ENCODE measurements around the gene STRIP1. TPM values are rescaled to one million over a fixed set of nuclear protein-coding genes. Genes with fewer than 3 reads are reported as not detected.
"Not testable (repeated sequence)": the region's sequence is repeated elsewhere in the genome, so short reads cannot be mapped to it uniquely, and the experiment has no call there.

Gene STRIP1
- total RNA-seq, 1 experiment from 2014 or later: 43.2 TPM

DNA sequence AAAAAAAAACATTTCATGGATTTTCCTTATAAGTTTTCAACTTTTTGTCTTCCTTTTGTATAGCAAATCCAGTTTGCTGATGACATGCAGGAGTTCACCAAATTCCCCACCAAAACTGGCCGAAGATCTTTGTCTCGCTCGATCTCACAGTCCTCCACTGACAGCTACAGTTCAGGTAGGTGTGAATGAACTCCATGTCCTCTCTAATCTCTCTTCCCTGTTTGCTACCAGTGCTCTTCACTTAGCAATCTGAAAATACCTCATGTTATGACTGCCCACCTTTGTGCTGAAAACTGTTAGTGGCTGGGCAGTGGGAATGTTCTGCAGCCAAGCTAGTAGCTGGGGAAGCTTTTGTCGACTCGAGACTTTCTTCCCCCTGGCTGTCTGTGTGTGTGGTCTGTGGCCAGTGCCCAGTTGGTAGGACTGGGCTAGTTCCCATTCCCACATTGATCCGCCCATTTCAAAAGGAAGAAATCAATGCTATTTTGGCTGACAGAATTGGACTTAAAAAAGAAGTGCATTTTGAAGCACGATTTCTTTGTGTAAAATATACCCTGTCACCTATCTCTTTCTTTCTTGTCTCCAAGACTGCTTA is 25.4 kb upstream of the STRIP1 start:
- no peak for DNase-seq (ENCODE audit: low read depth)

DNA sequence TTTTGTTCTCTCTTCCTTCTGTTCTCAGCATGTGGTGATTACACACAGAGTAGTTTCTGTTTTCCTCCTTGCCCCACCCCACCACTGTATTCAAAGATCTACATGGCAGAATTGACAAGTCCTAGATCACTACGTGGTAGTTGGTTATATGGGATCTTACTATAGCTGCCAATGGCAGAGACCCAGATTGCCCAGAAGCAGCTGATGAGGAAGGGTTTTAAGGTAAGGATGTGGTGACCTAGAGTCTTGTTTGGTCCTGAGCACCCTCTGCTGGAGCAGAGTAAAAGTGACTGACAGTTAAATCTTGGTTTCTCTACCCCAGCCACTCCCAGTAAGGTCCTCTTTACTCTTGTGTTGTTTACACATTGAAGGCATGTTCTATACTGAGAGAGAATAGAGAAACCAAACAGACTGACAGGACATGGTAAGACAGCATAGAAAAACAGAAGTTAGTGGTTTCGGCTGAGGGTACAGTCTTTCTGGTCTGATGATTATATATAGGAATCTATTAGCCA is 22.8 kb upstream of the STRIP1 start:
- DNase-seq (ENCODE audit: low read depth): peak; percentile 41

DNA sequence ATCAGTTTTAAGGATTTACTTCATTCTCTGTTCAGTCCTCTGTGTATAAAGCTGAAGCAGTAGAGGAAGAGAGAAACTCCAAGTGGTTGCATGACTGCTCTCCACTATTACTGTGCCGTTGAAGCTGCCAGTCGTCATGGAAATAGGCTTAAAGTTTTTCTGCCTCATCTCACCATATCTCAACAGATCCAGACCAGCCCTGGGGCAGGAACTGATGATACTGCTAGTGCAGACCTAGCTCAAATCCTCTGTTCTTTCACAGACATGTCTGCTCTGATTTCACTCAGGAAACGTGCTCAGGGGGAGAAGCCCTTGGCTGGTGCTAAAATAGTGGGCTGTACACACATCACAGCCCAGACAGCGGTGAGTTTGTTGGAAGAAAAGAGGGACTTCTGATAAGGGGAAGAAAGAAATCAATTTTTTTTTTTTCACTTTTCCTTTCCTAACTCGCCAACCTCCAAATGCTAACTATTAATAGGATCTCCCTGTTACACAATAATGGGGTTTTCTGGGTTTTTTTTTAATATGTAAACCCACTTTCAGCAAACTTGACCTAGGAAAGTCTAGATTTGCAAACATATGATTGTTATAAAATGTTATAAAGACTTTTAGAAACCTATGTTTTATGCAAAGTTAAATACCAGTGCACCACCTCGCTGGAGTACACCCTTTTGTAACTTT is 22.2 kb upstream of the STRIP1 start:
- no peak for DNase-seq (ENCODE audit: low read depth)

DNA sequence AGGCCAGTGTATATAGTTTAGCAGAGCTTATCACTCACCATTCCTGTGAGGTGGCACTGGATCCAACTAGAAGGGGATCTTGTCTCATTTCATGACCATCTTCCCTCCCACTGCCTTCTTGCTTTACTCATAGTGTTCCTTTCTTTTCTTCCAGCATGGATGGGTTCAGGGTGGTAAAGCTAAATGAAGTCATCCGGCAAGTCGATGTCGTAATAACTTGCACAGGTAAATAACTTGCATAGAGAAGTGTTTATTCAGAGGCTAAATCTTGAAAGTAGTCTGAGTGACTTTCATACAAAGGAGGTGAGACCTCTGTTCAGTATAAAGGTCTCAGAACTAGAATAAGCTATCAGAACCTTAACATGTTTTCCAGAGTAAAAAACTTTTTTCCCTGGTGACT is 16.6 kb upstream of the STRIP1 start:
- no peak for DNase-seq (ENCODE audit: low read depth)

DNA sequence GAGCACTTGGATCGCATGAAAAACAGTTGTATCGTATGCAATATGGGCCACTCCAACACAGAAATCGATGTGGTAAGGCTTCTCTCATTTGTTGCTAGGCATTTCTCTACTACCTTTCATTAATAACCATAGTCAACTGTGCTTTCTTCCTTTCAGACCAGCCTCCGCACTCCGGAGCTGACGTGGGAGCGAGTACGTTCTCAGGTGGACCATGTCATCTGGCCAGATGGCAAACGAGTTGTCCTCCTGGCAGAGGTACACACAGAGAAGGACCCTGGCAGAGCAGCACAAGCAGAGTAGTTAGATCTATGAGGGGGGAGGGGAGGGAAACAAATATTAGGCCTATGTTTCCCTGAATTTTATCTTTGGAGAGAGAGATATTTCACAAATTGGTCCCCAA is 16.0 kb upstream of the STRIP1 start:
- DNase-seq (ENCODE audit: low read depth): no peak

DNA sequence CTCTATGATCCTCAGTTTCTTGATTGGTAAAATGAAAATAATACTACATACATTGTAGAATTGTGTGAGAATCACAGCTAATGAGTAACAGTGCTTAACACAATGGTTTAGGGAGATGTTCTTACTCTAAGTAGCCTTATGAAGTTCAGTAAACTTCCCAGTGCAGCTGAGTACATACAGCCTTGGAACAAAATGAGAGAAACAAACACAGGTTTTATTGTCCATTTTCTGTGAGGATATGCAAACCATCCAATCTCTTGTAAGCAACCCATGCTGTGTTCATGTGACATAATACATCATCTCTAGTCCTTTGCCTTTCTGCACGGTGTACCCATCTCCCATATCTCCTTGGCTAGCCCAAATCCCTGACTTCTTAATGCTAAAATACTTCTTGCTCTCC is 14.7 kb upstream of the STRIP1 start:
- no peak for DNase-seq (ENCODE audit: low read depth)

DNA sequence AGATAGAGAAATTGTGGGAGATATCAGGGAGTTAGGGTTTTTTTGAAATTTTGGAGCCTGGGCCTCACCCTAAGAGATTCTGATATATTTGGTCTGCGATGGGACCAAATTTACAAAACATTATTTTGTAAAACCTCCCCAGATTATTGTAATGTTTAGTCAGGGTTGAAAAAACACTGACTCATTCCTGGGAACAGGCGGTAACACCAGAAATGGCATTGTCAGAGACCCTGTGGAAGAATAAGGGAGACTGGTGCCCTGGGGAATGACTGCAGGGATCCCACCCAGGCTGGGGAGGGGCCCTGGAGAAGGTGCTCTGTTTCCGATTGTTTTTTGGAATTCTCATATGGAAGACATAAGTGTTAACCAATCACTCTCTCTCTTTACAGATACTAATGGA is 13.1 kb upstream of the STRIP1 start:
- DNase-seq (ENCODE audit: low read depth): no peak

DNA sequence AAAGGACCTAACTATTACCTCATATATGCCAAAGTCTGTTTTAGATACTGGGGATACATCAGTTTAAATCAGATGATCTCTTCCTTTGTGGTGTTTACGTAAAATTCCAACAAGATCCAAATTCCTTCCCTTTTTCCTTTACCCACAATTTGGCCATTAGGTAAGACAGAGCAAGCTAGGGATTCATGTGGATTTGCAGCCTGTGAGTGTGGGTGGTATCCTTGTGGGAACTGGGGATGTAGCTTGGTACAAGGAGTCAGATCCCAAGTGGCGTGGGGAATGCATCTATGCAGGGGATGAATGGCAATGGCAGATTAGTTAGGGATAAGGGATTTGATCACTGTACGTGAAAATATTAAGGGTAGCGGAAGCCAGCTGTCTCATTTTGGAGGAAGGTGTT is 9.8 kb upstream of the STRIP1 start:
- DNase-seq (ENCODE audit: low read depth): no peak

DNA sequence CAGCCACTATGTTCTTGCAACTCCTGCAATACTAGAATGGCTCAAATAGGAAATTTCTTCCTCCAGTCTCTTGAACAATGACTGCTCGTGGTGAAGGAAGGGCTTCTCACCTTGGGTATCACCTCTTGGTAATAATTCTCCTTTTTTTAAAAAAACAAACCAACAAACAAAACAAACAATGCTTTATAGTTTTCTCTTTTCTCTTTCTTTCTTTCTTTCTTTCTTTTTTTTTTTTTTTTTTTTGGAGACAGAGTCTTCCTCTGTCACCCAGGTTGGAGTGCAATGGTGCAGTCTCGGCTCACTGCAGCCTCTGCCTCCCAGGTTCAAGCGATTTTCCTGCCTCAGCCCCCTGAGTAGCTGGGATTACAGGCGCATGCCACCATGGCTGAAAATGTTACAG is 3.7 kb upstream of the STRIP1 start:
- DNase-seq (ENCODE audit: low read depth): not testable (repeated sequence)

DNA sequence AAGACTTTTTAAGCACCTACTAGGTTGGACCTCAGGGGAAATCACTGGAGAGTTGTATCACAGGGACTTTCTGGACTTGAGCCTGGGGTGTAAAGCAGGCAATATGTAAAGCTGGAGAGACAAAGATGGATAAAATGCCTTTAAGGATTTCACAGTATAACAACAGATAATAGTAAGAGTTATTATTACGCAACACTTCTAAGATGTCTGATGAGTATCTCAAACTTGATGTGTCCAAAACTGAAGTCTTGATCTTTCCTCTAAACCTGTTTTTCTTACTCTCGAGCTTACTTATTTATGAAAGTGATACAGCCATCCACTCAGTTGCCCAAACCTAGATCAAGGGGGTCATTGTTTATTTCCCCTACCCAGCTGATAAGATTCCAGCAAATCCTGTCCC is 2.1 kb upstream of the STRIP1 start:
- no peak for DNase-seq (ENCODE audit: low read depth)

DNA sequence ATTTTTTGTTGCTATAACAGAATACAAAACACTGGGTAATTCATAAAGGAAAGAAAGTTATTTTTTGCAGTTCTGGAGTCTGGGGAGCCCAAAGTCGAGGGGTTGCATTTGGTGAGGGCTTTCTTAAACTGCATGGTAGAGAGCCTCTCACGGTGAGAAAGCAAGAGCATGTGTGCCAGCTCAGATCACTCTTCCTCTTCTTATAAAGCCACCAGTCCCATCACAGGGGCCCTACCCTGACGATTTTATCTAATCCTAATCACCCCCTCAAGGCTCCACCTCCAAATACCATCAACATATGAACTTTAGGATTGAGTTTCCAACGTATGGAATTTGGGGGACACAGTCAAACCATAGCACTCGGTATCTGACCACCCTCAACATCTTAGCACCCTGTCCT is 1.0 kb upstream of the STRIP1 start:
- no peak for DNase-seq (ENCODE audit: low read depth)

DNA sequence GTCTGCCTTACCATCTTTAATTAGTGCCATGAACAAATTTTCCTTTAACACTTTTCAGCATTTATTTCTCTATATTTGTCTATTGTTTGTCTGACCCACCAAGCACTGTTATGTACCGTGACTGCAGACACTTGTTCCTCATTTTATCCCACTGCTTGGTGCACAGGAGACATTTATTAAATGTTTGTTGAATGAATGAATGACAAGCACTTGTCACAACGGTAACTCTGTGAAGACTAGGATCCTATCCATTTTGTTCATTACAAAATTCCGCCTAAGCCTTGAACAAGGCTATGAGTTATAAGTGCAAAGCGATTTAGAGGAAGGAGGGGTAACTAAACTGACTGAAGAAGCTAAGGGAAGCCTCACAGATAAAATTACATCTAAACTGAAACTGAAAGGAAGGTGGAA is 379 bp upstream of the STRIP1 start:
- DNase-seq (ENCODE audit: low read depth): no peak

DNA sequence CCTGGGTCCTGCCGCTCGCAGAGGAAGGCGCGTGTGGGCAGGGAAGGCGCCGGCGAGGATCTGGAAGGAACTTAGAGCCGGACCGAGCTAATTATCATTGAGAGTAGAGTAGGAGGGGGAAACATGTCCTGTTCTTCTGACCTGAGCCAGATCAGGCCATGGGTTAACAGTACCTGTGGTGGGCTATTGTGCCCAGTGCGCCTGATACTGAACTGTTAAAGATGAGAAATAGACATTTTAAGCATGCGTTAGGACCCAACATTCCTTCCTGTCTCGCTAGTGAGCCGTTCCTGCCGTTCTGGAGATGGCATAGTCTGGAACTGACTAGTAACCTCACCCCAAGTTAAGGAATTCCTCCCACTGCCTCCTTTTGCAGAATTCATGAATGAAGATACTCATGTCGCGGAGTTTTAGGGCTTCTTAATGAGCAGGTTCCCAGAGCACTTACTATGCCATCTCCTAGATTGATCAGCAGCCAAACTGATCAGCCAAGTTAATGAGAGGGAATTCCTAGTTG is 870 bp downstream of the STRIP1 start:
- no peak for DNase-seq (ENCODE audit: low read depth)

DNA sequence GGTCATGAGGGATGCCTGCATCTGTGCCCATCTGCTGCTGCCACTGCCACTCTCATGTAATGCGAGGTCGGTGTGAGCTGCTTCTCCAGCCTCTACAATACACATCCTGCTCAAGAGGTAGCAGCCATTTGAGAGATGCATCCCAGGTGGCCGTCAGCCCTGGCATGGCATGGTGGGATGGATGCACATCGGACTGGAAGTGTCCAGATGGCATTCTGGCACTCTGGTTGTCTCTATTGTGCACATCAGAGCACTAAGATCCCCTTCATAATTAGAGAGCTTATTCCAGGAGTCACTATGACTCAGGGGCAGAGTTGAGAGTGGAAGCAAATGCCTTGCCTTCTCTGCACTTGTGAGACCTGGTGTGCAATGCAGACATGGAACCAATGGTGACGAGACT is 3.8 kb downstream of the STRIP1 start:
- DNase-seq (ENCODE audit: low read depth): no peak

DNA sequence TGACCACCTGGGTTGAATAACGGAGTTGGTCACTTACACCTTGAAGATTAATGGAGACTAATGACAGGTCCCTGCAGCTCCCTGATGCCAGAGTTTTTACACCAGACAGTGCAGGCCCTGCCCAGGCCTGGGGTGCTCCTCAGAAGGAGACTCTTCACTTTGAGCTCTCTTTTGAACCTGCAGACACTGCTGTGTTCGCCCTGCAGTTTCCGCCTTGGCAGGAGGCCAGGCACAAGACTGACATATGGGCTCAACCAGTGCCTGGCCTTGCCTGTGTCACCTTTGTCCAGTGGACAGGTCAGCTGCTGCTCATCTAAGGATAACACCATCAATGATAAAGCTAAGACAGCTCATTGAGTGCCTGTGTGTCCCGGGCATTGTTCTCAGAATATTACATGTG is 5.2 kb downstream of the STRIP1 start:
- no peak for DNase-seq (ENCODE audit: low read depth)

DNA sequence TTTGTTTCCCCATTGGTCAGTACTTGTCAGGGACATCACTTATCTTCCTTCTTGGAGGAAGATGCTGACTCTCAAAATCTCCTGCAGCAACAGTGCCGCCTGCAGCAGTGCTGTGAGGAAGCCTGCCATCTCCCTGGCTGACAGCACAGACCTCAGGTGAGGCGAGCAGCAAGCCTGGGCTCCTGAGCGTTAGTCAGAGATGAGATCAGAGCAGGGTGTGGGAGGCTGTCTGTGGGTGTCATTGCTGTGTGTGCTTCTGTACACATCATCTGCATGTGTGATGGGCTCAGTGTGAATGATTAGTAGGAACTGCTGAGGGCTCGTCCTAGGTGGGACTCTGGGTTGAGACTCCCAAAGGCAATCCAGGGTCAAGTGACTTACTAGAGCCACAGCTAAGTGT is 6.1 kb downstream of the STRIP1 start:
- DNase-seq (ENCODE audit: low read depth): no peak

DNA sequence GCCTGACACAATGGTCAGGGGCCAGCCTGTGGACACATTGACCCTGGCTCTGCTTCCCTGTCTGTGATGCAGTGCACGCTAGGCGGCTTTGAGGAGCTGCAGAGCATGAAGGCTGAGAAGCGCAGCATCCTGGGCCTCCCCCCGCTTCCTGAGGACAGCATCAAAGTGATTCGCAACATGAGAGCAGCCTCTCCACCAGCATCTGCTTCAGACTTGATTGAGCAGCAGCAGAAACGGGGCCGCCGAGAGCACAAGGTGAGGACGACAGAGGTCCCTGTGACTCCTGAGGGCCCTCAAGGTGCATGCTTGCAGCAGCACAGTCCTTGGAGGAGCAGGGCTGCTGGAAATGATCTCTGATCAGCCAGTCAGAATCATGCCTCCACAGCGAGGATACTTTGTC is 8.6 kb downstream of the STRIP1 start:
- DNase-seq (ENCODE audit: low read depth): no peak

DNA sequence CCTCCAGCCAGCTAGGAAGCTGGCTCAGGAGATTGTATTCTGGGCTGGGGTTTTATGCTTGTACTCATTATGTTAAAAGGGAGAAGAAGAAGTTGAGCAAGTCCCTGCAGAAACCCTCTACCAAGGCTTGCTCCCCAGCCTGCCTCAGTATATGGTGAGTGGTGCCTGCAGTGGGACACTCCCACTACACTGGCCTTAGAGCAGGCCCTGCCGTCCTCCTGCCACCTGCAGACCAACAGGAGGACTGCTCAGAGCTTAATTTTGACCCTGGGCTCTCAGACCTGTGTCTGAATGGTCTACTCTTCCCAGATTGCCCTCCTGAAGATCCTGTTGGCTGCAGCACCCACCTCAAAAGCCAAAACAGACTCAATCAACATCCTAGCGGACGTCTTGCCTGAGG is 13.0 kb downstream of the STRIP1 start:
- DNase-seq (ENCODE audit: low read depth): no peak

DNA sequence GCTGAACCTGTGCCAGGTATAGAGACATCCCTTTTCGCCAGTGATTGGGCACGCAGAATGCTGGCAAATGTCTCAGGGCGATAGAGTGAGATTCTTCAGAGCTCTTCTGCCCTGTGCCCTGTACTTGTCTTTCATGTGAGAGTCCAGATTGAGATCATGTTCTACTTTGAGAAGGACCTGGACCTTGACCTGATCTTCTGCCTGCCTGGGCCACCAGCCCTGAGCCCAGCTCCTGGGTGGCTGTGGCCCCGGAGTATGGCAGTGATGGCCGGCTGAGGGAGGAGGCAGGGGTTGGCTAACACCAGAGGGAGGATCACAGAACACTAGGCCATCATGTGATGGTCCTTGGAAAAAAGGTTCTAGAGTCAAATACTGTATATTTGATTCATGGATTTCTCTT is 13.8 kb downstream of the STRIP1 start:
- no peak for DNase-seq (ENCODE audit: low read depth)

DNA sequence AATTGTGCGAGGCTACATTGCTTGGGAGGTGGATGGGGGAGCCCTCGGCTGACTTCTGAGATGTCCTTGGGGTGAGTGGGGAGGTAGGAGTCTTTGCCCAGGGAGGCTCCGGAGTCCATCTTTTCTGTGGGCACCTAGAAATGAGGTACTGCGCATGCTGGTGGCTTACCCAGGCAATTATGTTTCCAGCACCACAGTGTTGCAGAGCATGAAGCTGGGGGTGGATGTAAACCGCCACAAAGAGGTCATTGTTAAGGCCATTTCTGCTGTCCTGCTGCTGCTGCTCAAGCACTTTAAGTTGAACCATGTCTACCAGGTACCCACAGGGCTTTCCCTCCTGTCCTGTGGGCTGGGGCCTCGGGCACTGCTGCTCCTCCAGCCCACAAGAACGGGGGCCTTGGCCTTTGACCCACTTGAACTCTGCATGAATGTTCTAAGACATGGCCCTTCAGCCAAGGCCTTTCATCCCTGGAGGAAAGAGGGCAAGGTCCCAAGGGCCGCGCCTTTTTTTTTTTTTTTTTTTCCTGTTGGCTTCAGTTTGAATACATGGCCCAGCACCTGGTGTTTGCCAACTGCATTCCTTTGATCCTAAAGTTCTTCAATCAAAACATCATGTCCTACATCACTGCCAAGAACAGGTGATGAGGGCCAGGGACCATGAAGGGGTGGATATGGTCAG is 14.6 kb downstream of the STRIP1 start:
- no peak for DNase-seq (ENCODE audit: low read depth)

DNA sequence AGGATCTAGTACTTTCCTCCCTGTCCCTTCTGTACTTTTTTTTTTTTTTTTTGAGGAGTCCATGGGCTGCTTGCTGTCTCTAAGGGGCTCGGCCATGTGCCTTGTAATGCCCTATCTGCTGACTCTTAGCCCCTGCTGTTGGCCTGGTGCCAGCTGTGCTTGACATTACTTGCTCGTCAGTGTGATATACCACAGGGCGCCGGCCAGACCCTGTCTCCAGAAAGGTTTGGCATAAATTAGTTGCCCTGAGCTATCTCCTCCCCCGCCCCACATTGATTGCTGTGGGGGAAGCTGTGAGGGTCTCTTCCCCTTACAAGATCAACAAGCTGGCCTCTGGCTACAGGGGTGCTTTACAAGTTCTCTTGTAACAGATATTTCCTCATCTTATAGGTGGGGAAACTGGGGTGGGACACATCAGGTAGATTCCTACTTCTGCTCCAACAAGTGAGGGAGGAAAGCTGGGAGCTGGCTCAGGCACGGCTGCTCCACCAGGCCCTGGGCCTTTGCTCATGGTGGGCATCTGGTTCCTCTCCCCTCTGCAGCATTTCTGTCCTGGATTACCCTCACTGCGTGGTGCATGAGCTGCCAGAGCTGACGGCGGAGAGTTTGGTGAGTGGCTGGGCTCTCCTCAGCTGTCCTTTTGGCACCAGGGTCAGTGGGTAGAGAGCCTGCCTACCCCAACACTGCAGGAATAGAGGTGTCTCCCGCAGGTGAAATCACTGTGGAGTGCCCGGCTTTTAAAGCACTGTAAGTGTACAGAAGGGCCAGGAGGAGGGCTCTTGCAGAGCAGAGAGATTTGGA is 15.6 kb downstream of the STRIP1 start:
- DNase-seq (ENCODE audit: low read depth): no peak

DNA sequence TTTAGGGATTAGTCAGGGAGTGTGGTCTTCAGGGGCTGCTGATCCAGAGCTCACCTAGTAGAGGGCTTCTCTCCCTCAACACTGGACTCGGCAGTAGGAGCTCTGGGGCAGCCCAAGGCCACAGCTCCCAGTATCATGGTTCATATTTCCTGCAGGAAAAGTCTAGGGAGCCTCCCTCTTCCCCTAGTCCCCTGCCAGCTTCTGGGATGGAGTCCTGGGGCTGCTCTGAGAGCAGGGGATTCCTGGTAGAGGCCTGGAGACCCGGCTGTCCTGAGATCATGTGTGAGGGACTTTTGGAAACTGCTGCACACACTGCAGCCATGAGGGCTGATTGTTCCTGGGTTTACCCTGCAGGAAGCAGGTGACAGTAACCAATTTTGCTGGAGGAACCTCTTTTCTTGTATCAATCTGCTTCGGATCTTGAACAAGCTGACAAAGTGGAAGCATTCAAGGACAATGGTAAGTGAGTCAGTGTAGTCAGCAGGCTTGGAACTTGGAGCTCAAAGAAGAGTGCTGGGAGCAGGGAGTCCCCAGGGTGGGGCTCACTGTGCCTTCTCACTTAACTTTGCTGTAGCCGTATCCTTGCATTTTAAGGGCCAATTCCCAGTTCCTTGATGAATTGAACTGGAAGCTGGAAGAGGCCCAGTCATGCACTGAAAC is 16.3 kb downstream of the STRIP1 start:
- DNase-seq (ENCODE audit: low read depth): no peak

Measured in Daoy (cell line).